ENCODE data around the gene DCAF15.

Gene DCAF15

GRCh38 chr19:13908674-13909073 is 43.6 kb upstream of the DCAF15 start:
- TF ChIP-seq, protein P1, sequence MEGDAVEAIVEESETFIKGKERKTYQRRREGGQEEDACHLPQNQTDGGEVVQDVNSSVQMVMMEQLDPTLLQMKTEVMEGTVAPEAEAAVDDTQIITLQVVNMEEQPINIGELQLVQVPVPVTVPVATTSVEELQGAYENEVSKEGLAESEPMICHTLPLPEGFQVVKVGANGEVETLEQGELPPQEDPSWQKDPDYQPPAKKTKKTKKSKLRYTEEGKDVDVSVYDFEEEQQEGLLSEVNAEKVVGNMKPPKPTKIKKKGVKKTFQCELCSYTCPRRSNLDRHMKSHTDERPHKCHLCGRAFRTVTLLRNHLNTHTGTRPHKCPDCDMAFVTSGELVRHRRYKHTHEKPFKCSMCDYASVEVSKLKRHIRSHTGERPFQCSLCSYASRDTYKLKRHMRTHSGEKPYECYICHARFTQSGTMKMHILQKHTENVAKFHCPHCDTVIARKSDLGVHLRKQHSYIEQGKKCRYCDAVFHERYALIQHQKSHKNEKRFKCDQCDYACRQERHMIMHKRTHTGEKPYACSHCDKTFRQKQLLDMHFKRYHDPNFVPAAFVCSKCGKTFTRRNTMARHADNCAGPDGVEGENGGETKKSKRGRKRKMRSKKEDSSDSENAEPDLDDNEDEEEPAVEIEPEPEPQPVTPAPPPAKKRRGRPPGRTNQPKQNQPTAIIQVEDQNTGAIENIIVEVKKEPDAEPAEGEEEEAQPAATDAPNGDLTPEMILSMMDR (IDR thresholded peaks at IDR 0.05; ENCODE audit: borderline replicate concordance, control extremely low read depth, extremely low read depth, insufficient read depth, missing control alignments), result no peak
- no peak for DNase-seq (ENCODE audit: low spot score)
- in situ Hi-C loops (cut with MboI; ENCODE audit: low sequenced_read_pairs, unreplicated experiment), result no loop called here

DNA sequence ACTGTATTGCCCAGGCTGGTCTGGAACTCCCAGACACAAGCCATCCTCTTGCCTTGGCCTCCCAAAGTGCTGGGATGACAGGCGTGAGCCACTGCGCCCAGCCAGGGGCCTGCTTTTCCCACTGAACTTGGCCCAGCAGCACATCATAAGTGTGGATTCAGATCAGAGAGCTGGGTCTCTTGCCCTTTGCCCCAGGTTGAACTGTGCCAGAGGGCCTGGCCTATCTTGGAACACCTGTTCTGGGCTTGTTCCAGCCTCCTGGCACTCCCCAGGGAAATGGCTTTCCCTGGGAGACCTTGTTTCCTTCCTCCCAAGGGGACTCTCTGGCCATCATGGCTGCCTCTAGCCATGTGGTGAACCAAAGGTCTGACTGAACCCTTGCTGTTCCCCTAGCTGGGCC is 42.9 kb upstream of the DCAF15 start:
- in situ Hi-C loops (cut with MboI; ENCODE audit: low sequenced_read_pairs, unreplicated experiment), result no loop called here

GRCh38 chr19:13913352-13913751 is 39.0 kb upstream of the DCAF15 start:
- no peak for DNase-seq (ENCODE audit: low spot score)
- TF ChIP-seq, protein P1 (IDR thresholded peaks at IDR 0.05; ENCODE audit: borderline replicate concordance, control extremely low read depth, extremely low read depth, insufficient read depth, missing control alignments), result no peak
- in situ Hi-C loops (cut with MboI; ENCODE audit: low sequenced_read_pairs, unreplicated experiment), result no loop called here

More for the DNA sequence above, 42.9 kb upstream of the DCAF15 start:
- TF ChIP-seq, protein P1 (IDR thresholded peaks at IDR 0.05; ENCODE audit: borderline replicate concordance, control extremely low read depth, extremely low read depth, insufficient read depth, missing control alignments), result no peak
- DNase-seq (ENCODE audit: low spot score), result no peak

GRCh38 chr19:13914777-13915176 is 37.5 kb upstream of the DCAF15 start:
- TF ChIP-seq, protein P1 (IDR thresholded peaks at IDR 0.05; ENCODE audit: borderline replicate concordance, control extremely low read depth, extremely low read depth, insufficient read depth, missing control alignments), result no peak
- DNase-seq (ENCODE audit: low spot score), result no peak
- in situ Hi-C loops (cut with MboI; ENCODE audit: low sequenced_read_pairs, unreplicated experiment), result no loop called here

GRCh38 chr19:13917888-13918406 is 34.4 kb upstream of the DCAF15 start:
- TF ChIP-seq, protein P1 (IDR thresholded peaks at IDR 0.05; ENCODE audit: borderline replicate concordance, control extremely low read depth, extremely low read depth, insufficient read depth, missing control alignments), result no peak
- in situ Hi-C loops (cut with MboI; ENCODE audit: low sequenced_read_pairs, unreplicated experiment), result no loop called here
- no peak for DNase-seq (ENCODE audit: low spot score)

DNA sequence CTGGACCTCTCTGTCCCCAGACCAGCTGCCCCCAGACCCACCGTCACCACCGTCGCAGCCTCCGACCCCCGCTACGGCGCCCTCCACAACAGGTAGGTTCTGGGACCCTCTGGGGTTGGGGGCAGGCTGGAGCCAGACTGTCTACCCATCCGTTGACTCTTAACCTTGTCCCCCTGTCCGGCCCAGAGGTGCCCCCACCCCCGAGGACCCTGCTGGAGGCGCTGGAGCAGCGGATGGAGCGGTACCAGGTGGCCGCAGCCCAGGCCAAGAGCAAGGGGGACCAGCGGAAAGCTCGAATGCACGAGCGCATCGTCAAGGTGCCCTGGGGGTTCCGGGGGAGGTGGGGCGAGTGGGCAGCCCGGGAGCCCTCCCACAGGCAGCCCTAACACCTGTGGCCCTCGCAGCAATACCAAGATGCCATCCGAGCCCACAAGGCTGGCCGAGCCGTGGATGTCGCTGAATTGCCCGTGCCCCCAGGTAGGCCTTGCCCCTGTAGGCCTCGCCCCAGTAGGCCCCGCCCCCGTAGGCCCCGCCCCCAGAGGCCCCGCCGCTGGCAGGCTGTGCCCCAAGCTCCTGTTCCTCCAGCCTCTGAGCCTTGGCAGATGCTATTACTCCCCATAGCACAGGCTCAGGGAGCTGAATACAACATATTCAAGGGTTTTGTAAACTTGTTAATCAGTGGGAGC is 33.4 kb upstream of the DCAF15 start:
- TF ChIP-seq, protein P1 (IDR thresholded peaks at IDR 0.05; ENCODE audit: borderline replicate concordance, control extremely low read depth, extremely low read depth, insufficient read depth, missing control alignments), result no peak
- no peak for DNase-seq (ENCODE audit: low spot score)
- in situ Hi-C loops (cut with MboI; ENCODE audit: low sequenced_read_pairs, unreplicated experiment), result no loop called here
